Umbilical cord (tissue), 2 donors: ENCODE measurements around the gene DOHH. TPM values are rescaled to one million over a fixed set of nuclear protein-coding genes. Genes with fewer than 3 reads are reported as not detected.

Source experiments
- DNase-seq: peaks from one replicate; pipeline ENCODE4 v3.0.0-alpha.2; 2015; ENCODE audit warnings: low spot score
- total RNA-seq: library from RNA; depleted of rRNA; stranded (reverse); fragments of >200 nt; gene quantifications from one replicate; pipeline ENCODE4 v1.2.3, GENCODE V29; 2014; ENCODE audit warnings: low replicate concordance; ENCODE audit not compliant: insufficient read depth

The DOHH gene
- total RNA-seq, 1 donor from 2014 or later: 7.7 TPM

GRCh38 chr19:3441986-3442329 is 58.5 kb downstream of the DOHH start:
- DNase-seq: no peak

- no peak for DNase-seq
Observed at GRCh38 chr19:3441089-3441985, 59.1 kb downstream of the DOHH start.

Other genes with a start within 250 kb of the DOHH start
- gene NFIC, start 134.1 kb downstream of the DOHH start, total RNA-seq: 37.3 TPM
- gene SMIM24, start 20.1 kb downstream of the DOHH start, total RNA-seq: not detected
- not detected for gene SMIM44, start 17.2 kb downstream of the DOHH start, total RNA-seq
- 27.7 TPM for gene FZR1, start 5.6 kb upstream of the DOHH start, total RNA-seq
- not detected for gene TEKTIP1, start 38.5 kb upstream of the DOHH start, total RNA-seq
- 69.6 TPM for gene MFSD12, start 56.9 kb upstream of the DOHH start, total RNA-seq
- 38.5 TPM for gene HMG20B, start 72.3 kb upstream of the DOHH start, total RNA-seq
- gene GIPC3, start 84.8 kb upstream of the DOHH start, total RNA-seq: 0.24 TPM
- 1.9 TPM for gene TBXA2R, start 106.2 kb upstream of the DOHH start, total RNA-seq
- 17.1 TPM for gene CACTIN, start 126.1 kb upstream of the DOHH start, total RNA-seq
- gene PIP5K1C, start 199.8 kb upstream of the DOHH start, total RNA-seq: 25.0 TPM
- not detected for gene TJP3, start 207.7 kb upstream of the DOHH start, total RNA-seq